NB4 (cell line): Measurements from ENCODE around the gene CD8B.

ENCODE experiments used
- POLR2A ChIP-seq: IDR thresholded peaks from 2 replicates; pipeline ENCODE4 v1.6.1; 2011; ENCODE audit warnings: mild to moderate bottlenecking; ENCODE audit not compliant: insufficient read length; ENCODE audit errors: extremely low read depth
- TF ChIP-seq, protein P1 (sequence below): IDR thresholded peaks from one replicate; pipeline ENCODE4 v1.5.1; 2012; ENCODE audit warnings: low read depth, low read length
- TF ChIP-seq, protein P2 (sequence below): IDR thresholded peaks from 2 replicates; pipeline ENCODE4 v1.6.1; 2011; ENCODE audit warnings: low read depth, low read length

DNA sequence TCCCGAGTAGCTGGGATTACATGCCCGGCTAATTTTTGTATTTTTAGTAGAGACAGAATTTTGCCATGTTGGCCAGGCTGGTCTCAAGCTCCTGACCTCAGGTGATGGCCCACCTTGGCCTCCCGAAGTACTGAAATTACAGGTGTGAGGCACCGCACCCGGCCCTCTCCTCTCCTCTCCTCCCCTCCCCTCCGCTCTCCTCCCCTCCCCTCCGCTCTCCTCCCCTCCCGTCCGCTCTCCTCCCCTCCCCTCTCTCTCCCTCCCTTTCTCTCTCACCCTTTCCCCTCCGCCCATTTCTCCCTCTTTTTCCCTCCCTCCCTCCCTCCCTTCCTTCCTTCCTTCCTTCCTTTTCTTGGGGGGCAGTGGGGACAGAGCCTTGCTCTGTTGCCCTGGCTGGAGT lies 28.4 kb downstream of the CD8B start:
- TF ChIP-seq, protein P1, sequence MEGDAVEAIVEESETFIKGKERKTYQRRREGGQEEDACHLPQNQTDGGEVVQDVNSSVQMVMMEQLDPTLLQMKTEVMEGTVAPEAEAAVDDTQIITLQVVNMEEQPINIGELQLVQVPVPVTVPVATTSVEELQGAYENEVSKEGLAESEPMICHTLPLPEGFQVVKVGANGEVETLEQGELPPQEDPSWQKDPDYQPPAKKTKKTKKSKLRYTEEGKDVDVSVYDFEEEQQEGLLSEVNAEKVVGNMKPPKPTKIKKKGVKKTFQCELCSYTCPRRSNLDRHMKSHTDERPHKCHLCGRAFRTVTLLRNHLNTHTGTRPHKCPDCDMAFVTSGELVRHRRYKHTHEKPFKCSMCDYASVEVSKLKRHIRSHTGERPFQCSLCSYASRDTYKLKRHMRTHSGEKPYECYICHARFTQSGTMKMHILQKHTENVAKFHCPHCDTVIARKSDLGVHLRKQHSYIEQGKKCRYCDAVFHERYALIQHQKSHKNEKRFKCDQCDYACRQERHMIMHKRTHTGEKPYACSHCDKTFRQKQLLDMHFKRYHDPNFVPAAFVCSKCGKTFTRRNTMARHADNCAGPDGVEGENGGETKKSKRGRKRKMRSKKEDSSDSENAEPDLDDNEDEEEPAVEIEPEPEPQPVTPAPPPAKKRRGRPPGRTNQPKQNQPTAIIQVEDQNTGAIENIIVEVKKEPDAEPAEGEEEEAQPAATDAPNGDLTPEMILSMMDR: no peak
- no peak for TF ChIP-seq POLR2A
- TF ChIP-seq, protein P2, sequence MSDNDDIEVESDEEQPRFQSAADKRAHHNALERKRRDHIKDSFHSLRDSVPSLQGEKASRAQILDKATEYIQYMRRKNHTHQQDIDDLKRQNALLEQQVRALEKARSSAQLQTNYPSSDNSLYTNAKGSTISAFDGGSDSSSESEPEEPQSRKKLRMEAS: no peak
